Activated naive CD8-positive, alpha-beta T cell treated with anti-CD3 and anti-CD28 coated beads, Interleukin-2, amount 50 U/mL, for 24 hours (primary cell): ENCODE measurements around the gene KIF20A.
"Not testable (repeated sequence)": the region's sequence is repeated elsewhere in the genome, so short reads cannot be mapped to it uniquely, and the experiment has no call there.

Experiments used
- ATAC-seq: fragments of 150-1000 bp; cut with Tn5 transposase; one replicate; pipeline ENCODE4 v1.10.0; 2021
- DNase-seq: peaks from one replicate; pipeline ENCODE4 v3.0.0; 2021
- H3K27ac Mint-ChIP-seq: one replicate; pipeline ENCODE4 v1.8.0; 2021; ENCODE audit warnings: mild to moderate bottlenecking, mixed read lengths
- H3K27me3 Mint-ChIP-seq: one replicate; pipeline ENCODE4 v1.8.0; 2021; ENCODE audit warnings: mixed read lengths
- H3K36me3 Mint-ChIP-seq: one replicate; pipeline ENCODE4 v1.8.0; 2021; ENCODE audit warnings: low read depth, mixed read lengths
- H3K4me1 Mint-ChIP-seq: one replicate; pipeline ENCODE4 v1.8.0; 2021; ENCODE audit warnings: mixed read lengths
- H3K4me3 Mint-ChIP-seq: one replicate; pipeline ENCODE4 v1.8.0; 2021; ENCODE audit warnings: mild to moderate bottlenecking, moderate library complexity, mixed read lengths
- H3K9me3 Mint-ChIP-seq: one replicate; pipeline ENCODE4 v1.8.0; 2021; ENCODE audit warnings: mixed read lengths

KIF20A gene

DNA sequence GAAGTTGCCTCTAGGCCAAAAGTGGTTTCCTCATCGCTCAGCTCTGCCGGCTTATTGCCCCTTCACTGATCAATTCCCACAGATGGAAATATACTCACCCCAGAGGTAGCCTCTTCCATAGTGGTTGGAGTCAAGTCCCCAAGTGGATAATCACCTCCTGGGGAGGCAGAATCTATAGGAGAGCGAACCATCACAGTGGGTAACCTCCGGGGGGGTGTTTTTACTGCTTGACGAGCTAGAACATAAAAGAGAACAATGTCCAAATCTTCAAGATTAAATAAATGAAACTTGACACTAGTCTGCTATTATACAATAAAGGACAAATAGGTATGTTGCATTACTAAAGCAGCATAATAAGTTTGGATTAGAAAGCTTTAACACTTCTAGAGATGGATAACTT lies 9.8 kb upstream of the KIF20A start:
- no peaks in the 10 kb centered on the region for H3K9me3 Mint-ChIP-seq
- ATAC-seq = no peak
- DNase-seq = no peak
- H3K4me3 Mint-ChIP-seq = no peak overlapping the region
- H3K36me3 Mint-ChIP-seq = peaks cover 71% of the 10 kb centered on the region
- no peaks in the 10 kb centered on the region for H3K27me3 Mint-ChIP-seq
- peaks cover 5% of the 10 kb centered on the region for H3K4me1 Mint-ChIP-seq
- H3K27ac Mint-ChIP-seq = no peak overlapping the region

DNA sequence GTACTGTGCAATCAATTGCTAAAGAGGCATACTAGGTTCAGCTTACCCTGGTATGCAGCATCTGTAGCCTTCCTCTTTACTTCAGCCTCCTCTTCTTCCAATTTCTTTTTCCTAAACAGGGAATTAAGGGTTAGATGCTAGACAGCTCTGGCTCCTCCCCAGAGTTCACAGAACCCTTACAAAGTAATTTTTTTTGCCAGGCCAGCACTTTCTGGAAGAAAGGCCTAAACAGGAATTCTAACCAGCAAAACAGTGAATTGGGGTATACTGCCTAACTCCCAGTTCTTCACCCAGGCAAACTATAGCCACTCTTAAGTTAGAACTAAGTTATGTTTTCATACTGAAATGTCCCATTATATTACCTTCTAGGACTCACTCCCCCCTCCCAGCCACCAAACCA lies 8.6 kb upstream of the KIF20A start:
- DNase-seq (no peak), ATAC-seq (no peak)
- peaks cover 5% of the 10 kb centered on the region for H3K4me1 Mint-ChIP-seq
- no peak overlapping the region for H3K4me3 Mint-ChIP-seq
- H3K36me3 Mint-ChIP-seq = peaks cover 66% of the 10 kb centered on the region
- H3K27me3 Mint-ChIP-seq = no peaks in the 10 kb centered on the region
- no peaks in the 10 kb centered on the region for H3K9me3 Mint-ChIP-seq
- H3K27ac Mint-ChIP-seq = no peak overlapping the region

DNA sequence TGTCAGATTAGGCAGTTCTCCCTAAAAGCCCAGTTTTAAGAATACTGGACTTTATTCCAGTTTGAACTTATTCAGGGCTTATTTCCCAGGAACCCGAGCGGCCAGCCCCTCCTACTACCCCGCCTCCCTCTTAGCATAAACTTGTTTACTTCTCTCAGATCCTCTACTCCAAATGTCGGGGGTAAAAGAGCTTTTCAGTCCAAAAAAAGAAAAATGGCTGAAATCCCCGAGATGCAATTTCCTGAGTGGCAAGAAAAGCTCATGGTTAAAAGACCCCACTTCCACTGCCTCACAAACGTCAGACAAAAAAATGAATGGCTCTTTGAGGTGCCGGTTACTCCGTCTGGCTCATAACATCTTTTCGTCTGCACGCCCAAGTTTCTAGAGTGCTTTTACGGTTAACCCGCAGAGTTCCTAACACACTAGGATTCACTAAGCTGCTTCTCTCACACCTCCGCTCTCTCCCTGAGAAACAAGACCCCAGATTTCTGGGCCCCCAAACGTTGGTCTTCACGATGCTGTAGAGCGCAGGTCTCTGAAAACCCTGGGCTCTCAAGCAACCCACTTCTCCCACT lies 884 bp upstream of the KIF20A start:
- no peak overlapping the region for H3K4me3 Mint-ChIP-seq
- no peak for ATAC-seq
- no peak overlapping the region for H3K27ac Mint-ChIP-seq
- peak; percentile 36 for DNase-seq
- peaks cover 10% of the 10 kb centered on the region for H3K4me1 Mint-ChIP-seq
- no peaks in the 10 kb centered on the region for H3K9me3 Mint-ChIP-seq
- H3K36me3 Mint-ChIP-seq = peaks cover 38% of the 10 kb centered on the region
- H3K27me3 Mint-ChIP-seq = no peaks in the 10 kb centered on the region

DNA sequence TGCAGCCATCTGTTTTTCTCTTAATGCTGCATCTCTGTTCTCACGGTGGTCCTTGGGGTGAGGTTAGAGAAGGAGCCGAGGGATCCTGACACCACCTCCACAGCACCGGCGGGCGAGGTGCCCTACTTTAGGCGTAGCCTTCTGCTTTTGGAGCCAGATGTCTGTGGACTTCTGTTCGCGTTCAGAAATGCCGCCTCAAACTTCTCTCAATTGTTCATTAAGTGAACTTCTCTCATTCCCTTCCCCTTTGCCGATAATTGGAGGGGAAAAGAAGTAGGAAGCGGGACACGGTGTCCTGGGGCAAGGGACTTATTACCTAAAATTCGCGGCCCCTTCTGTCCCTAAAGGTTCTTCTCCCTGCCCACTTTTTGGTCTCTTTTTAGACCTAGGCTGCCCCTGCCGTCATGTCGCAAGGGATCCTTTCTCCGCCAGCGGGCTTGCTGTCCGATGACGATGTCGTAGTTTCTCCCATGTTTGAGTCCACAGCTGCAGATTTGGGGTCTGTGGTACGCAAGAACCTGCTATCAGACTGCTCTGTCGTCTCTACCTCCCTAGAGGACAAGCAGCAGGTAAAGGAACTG lies 455 bp downstream of the KIF20A start:
- DNase-seq = peak; percentile 22
- Mint-ChIP-seq H3K27me3 (no peaks in the 10 kb centered on the region), H3K27ac (no peak overlapping the region), H3K4me1 (peaks cover 8% of the 10 kb centered on the region), H3K4me3 (no peak overlapping the region), H3K36me3 (peaks cover 42% of the 10 kb centered on the region), H3K9me3 (no peaks in the 10 kb centered on the region)
- ATAC-seq = no peak

GRCh38 chr5:138180183-138180782 lies 1.4 kb downstream of the KIF20A start:
- Mint-ChIP-seq H3K27ac (peak overlapping the region; percentile 17), H3K4me3 (no peak overlapping the region)
- ATAC-seq = peak; percentile 25

GRCh38 chr5:138180841-138181240 lies 1.9 kb downstream of the KIF20A start:
- Mint-ChIP-seq H3K4me1 (peaks cover 7% of the 10 kb centered on the region), H3K9me3 (no peaks in the 10 kb centered on the region), H3K4me3 (no peak overlapping the region), H3K27ac (no peak overlapping the region), H3K27me3 (no peaks in the 10 kb centered on the region), H3K36me3 (peaks cover 45% of the 10 kb centered on the region)
- ATAC-seq (no peak), DNase-seq (no peak)

More at GRCh38 chr5:138180183-138180782, 1.4 kb downstream of the KIF20A start:
- no peak for DNase-seq
- H3K36me3 Mint-ChIP-seq = peaks cover 46% of the 10 kb centered on the region
- H3K27me3 Mint-ChIP-seq = no peaks in the 10 kb centered on the region
- H3K4me1 Mint-ChIP-seq = peaks cover 8% of the 10 kb centered on the region
- no peaks in the 10 kb centered on the region for H3K9me3 Mint-ChIP-seq

DNA sequence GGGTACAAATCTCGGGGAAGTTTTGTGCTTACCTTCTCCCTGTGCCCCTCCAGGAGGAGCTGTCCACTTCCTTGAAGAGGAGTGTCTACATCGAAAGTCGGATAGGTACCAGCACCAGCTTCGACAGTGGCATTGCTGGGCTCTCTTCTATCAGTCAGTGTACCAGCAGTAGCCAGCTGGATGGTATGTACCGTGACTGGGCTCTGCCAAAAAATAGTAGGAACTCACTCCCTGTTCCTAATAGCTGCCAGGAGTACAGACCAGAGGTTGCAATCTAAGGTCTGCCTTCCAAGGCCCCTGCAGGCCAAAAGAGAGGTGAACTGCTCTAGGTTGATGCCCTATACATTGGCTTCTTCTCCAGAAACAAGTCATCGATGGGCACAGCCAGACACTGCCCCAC lies 3.9 kb downstream of the KIF20A start:
- no peaks in the 10 kb centered on the region for H3K9me3 Mint-ChIP-seq
- no peak overlapping the region for H3K4me3 Mint-ChIP-seq

GRCh38 chr5:138186002-138186447 lies 7.1 kb downstream of the KIF20A start:
- Mint-ChIP-seq H3K4me3 (no peak overlapping the region), H3K36me3 (peaks cover 68% of the 10 kb centered on the region), H3K4me1 (no peaks in the 10 kb centered on the region), H3K27me3 (no peaks in the 10 kb centered on the region), H3K9me3 (no peaks in the 10 kb centered on the region), H3K27ac (no peak overlapping the region)
- DNase-seq (no peak), ATAC-seq (no peak)

More for the DNA sequence above, 3.9 kb downstream of the KIF20A start:
- H3K27ac Mint-ChIP-seq = no peak overlapping the region
- ATAC-seq (no peak), DNase-seq (no peak)
- peaks cover 55% of the 10 kb centered on the region for H3K36me3 Mint-ChIP-seq
- H3K27me3 Mint-ChIP-seq = no peaks in the 10 kb centered on the region
- peaks cover 5% of the 10 kb centered on the region for H3K4me1 Mint-ChIP-seq

DNA sequence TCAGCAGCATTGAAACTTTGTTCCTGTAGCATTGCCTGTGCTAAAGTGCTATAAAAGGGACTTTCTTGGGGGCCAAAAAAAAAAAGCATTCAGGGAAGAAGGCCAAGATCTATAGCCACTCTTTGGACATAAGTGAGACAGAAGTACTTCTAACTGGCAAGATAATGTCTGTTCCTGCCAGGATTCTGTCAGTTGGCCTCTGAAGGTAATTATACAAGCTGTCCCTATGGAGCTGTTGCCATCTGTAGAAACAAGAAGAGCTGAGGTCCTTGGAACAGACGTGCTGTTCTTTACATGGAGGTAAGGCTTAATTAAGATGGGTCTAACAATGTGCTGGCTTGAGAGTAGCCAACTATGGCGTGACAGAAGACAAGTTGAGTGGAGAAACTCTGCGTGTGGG lies 9.7 kb downstream of the KIF20A start:
- Mint-ChIP-seq H3K36me3 (peaks cover 59% of the 10 kb centered on the region), H3K4me3 (no peak overlapping the region), H3K27ac (no peak overlapping the region), H3K4me1 (no peaks in the 10 kb centered on the region), H3K27me3 (no peaks in the 10 kb centered on the region), H3K9me3 (no peaks in the 10 kb centered on the region)
- DNase-seq = no peak
- ATAC-seq = no peak

DNA sequence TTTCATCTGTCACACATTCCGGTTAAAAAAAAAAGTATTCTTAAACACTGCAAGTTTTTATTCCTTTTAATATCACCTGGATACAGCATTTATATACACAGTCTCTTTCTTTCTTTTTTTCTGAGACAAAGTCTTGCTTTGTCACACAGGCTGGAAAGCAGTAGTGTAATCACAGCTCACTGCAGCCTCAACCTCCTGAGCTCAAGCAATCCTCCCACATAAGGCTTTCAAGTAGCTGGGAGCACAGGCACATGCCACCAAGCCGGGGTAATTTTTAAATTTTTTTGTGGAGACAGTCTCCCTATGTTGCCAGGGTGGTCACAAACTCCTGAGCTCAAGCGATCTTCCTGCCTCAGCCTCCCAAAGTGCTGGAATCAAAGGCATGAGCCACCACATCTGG lies 13.9 kb downstream of the KIF20A start:
- Mint-ChIP-seq H3K4me3 (no peak overlapping the region), H3K27ac (no peak overlapping the region), H3K9me3 (no peaks in the 10 kb centered on the region), H3K36me3 (peaks cover 40% of the 10 kb centered on the region), H3K27me3 (no peaks in the 10 kb centered on the region), H3K4me1 (no peaks in the 10 kb centered on the region)
- no peak for ATAC-seq
- no peak for DNase-seq

GRCh38 chr5:138193859-138194258 lies 14.9 kb downstream of the KIF20A start:
- not testable (repeated sequence) for ATAC-seq, H3K4me1 Mint-ChIP-seq, H3K4me3 Mint-ChIP-seq, DNase-seq, H3K27ac Mint-ChIP-seq, H3K9me3 Mint-ChIP-seq, H3K27me3 Mint-ChIP-seq
- peaks cover 35% of the 10 kb centered on the region for H3K36me3 Mint-ChIP-seq

DNA sequence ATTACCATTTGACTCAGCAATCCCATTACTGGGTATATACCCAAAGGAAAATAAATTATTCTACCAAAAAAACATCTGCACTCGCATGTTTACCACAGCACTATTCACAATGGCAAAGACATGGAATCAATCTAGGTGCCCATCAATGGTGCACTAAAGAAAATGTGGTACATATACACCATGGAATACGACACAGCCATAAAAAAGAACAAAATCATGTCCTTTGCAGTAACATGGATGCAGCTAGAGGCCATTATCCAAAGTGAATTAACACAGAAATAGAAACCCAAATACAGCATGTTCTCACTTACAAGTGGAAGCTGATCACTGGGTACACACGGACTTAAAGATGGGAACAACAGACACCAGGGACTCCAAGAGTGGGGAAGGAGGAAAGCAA lies 32.1 kb downstream of the KIF20A start:
- H3K4me3 Mint-ChIP-seq = peak overlapping the region; percentile 9
- peaks cover 3% of the 10 kb centered on the region for H3K36me3 Mint-ChIP-seq
- no peaks in the 10 kb centered on the region for H3K9me3 Mint-ChIP-seq
- no peaks in the 10 kb centered on the region for H3K27me3 Mint-ChIP-seq
- H3K4me1 Mint-ChIP-seq = peaks cover 26% of the 10 kb centered on the region
- no peak for DNase-seq
- no peak overlapping the region for H3K27ac Mint-ChIP-seq
- ATAC-seq = no peak

DNA sequence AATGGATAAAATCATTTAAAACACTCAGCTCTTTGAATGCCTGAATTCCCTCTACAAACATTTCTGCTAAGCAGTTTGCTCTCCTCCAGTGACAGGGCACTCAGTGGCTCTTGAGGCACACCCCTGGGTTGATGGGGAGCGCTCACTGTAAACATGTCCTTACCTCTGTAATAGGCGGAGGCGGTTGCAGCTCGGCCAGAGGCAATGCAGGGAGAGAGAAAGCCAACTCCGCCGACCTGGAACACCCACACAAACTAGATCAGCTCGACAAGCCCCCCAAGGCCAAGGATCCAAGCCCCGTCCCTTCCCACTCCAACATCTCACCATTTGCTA lies 33.9 kb downstream of the KIF20A start:
- H3K36me3 Mint-ChIP-seq = peaks cover 3% of the 10 kb centered on the region
- H3K9me3 Mint-ChIP-seq = no peaks in the 10 kb centered on the region
- ATAC-seq (peak; percentile 30), DNase-seq (no peak)
- H3K4me1 Mint-ChIP-seq = peaks cover 26% of the 10 kb centered on the region
- H3K27me3 Mint-ChIP-seq = no peaks in the 10 kb centered on the region
- peak overlapping the region; percentile 97 for H3K4me3 Mint-ChIP-seq
- H3K27ac Mint-ChIP-seq = peak overlapping the region; percentile 93

GRCh38 chr5:138213161-138214029 lies 34.5 kb downstream of the KIF20A start, which contains the start of gene CDC23:
CDC23 (minus strand) TSS chr5:138213323; CDS start chr5:138213312, 11 bp downstream.
- DNase-seq (peak; percentile 86), ATAC-seq (peak; percentile 97)
- Mint-ChIP-seq H3K27ac (peak within 1 kb of the TSS; percentile 93), H3K4me3 (peak within 1 kb of the TSS; percentile 97), H3K27me3 (no peaks in the 10 kb centered on the region), H3K4me1 (peaks cover 26% of the 10 kb centered on the region), H3K36me3 (peaks cover 3% of the 10 kb centered on the region), H3K9me3 (no peaks in the 10 kb centered on the region)
